Left lung (tissue), 10 donors: Measurements from ENCODE around the gene MAPK8IP3. TPM values are rescaled to one million over a fixed set of nuclear protein-coding genes. Genes with fewer than 3 reads are reported as not detected.

Source experiments
- ATAC-seq: fragments of 200-7000 bp; cut with Tn5 transposase; one replicate; pipeline ENCODE4 v1.9.1; 2020; ENCODE audit warnings: moderate library complexity
- DNase-seq, 4 donors: peaks; one replicate each; pipeline ENCODE4 v3.0.0-alpha.2; 2013 to 2020
- H3K27ac ChIP-seq, 2 donors: fragments of 200-600 bp; sonication (generic) in 1 of 2; one replicate each; pipeline versions ENCODE4 v1.5.0 to v1.8.0; 2020 to 2021
- H3K27me3 ChIP-seq, 2 donors: fragments of 200-600 bp; sonication (generic) in 1 of 2; one replicate each; pipeline versions ENCODE4 v1.5.0 to v1.8.0; 2020 to 2021
- H3K36me3 ChIP-seq, 2 donors: fragments of 200-600 bp; sonication (generic) in 1 of 2; one replicate each; pipeline versions ENCODE4 v1.5.0 to v1.8.0; 2020 to 2021
- H3K4me1 ChIP-seq, 2 donors: fragments of 200-600 bp; one replicate each; pipeline ENCODE4 v1.8.0; 2021
- H3K4me3 ChIP-seq, 2 donors: fragments of 200-600 bp; sonication (generic) in 1 of 2; one replicate each; pipeline versions ENCODE4 v1.5.0 to v1.8.0; 2020 to 2021; ENCODE audit warnings: mild to moderate bottlenecking in 1 of 2
- H3K9me3 ChIP-seq, 2 donors: fragments of 200-600 bp; sonication (generic) in 1 of 2; one replicate each; pipeline versions ENCODE4 v1.5.0 to v1.8.0; 2020 to 2021
- intact Hi-C, 2 donors: fragments of 100-400 bp; cut with DNase I; formaldehyde crosslinking; loops; one replicate each; pipeline versions ENCODE4 v1.11.2 to v1.14.2; 2022
- polyA plus RNA-seq, 6 donors: library from polyadenylated mRNA; unstranded; fragments of 120-200 nt; gene quantifications; one replicate each; pipeline ENCODE4 v1.2.1, GENCODE V29; 2013; ENCODE audit not compliant: insufficient read length in 6 of 6
- total RNA-seq, 2 donors: library from RNA; stranded (reverse); fragmentation: NEBNext Ultra II Directional; extraction: Animal tissue kit (Norgen Biotek cat#: 25700); gene quantifications; one replicate each; pipeline ENCODE4 v1.2.1, GENCODE V29; 2021
- TF ChIP-seq, protein P1 (sequence below), 2 donors: fragments of 200-600 bp; sonication (generic) in 1 of 2; IDR thresholded peaks; one replicate each; pipeline versions ENCODE4 v1.5.0 to v1.8.0; 2021; ENCODE audit warnings: antibody characterized with exemption in 2 of 2
- donor health status: DM: no; HTN: yes; CAD: no.
- donor health status: DM: no; HTN: no; CAD: no.

The MAPK8IP3 gene
- total and polyA plus RNA-seq, 8 donors = 48.1 to 85.9 (median 64.0) TPM

DNA sequence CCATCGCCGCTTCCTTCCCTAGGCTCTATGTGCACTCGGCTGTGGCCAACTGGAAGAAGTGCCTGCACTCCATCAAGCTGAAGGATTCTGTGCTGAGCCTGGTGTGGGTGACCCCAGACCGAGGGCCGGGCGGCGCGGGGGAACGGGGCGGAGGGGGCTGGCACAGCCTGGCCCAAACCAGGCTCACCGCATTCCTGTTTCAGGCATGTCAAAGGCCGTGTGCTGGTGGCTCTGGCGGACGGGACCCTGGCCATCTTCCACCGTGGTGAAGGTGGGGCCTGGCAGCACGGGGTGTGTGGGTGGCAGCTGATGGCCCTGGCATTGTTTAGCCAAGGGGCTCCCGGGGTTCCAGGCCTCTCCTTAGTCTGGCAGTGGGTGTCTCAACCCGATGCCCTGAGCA is 60.7 kb downstream of the MAPK8IP3 start:
- Histone ChIP-seq H3K4me1 (peaks cover 9 to 18% of the 10 kb centered on the region in 2 donors), H3K27me3 (no peaks in the 10 kb centered on the region), H3K36me3 (peaks cover 0 to 79% of the 10 kb centered on the region in 2 donors), H3K4me3 (no peak overlapping the region), H3K27ac (no peak overlapping the region), H3K9me3 (no peaks in the 10 kb centered on the region)
- DNase-seq (no peak), ATAC-seq (no peak)
- intact Hi-C loops = no loop called here
- TF ChIP-seq, protein P1, sequence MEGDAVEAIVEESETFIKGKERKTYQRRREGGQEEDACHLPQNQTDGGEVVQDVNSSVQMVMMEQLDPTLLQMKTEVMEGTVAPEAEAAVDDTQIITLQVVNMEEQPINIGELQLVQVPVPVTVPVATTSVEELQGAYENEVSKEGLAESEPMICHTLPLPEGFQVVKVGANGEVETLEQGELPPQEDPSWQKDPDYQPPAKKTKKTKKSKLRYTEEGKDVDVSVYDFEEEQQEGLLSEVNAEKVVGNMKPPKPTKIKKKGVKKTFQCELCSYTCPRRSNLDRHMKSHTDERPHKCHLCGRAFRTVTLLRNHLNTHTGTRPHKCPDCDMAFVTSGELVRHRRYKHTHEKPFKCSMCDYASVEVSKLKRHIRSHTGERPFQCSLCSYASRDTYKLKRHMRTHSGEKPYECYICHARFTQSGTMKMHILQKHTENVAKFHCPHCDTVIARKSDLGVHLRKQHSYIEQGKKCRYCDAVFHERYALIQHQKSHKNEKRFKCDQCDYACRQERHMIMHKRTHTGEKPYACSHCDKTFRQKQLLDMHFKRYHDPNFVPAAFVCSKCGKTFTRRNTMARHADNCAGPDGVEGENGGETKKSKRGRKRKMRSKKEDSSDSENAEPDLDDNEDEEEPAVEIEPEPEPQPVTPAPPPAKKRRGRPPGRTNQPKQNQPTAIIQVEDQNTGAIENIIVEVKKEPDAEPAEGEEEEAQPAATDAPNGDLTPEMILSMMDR (IDR thresholded peaks at IDR 0.05) = no peak

DNA sequence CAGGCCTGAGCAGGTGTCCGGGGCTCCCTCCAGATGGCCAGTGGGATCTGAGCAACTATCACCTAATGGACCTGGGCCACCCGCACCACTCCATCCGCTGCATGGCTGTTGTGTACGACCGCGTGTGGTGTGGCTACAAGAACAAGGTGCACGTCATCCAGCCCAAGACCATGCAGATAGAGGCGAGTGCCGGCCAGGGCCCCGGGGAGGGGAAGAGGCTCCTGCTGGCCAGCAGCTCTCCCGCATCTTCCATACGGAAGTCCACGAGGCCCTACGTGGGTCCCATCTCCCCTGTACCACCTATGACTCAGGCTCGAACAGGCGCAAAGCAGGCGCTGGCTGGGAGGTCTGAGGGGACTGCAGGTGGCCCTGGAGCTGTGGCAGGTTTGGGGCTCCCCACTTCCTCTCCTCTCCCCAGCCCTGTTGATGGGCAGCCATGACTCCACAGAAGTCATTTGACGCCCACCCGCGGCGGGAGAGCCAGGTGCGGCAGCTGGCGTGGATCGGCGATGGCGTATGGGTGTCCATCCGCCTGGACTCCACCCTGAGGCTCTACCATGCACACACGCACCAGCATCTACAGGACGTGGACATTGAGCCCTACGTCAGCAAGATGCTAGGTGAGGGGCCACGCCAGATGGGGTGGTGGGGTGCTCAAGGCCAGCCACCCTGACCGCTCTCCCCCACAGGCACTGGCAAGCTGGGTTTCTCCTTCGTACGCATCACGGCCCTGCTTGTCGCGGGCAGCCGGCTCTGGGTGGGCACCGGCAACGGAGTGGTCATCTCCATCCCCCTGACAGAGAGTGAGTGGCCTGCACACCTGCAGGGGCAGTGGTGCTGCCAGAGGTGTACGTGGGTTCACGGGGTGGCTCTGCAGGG is 61.4 kb downstream of the MAPK8IP3 start:
- no peak for DNase-seq
- H3K36me3 ChIP-seq = peaks cover 0 to 72% of the 10 kb centered on the region in 2 donors
- intact Hi-C loops = no loop called here
- no peaks in the 10 kb centered on the region for H3K27me3 ChIP-seq
- no peak for ATAC-seq
- peaks cover 13 to 25% of the 10 kb centered on the region in 2 donors for H3K4me1 ChIP-seq
- TF ChIP-seq, protein P1 (IDR thresholded peaks at IDR 0.05) = no peak
- H3K4me3 ChIP-seq = no peak overlapping the region
- no peaks in the 10 kb centered on the region for H3K9me3 ChIP-seq
- no peak overlapping the region for H3K27ac ChIP-seq

GRCh38 chr16:1768061-1768766 is 62.2 kb downstream of the MAPK8IP3 start:
- no peaks in the 10 kb centered on the region for H3K9me3 ChIP-seq
- no peak for ATAC-seq
- H3K36me3 ChIP-seq = peaks cover 0 to 64% of the 10 kb centered on the region in 2 donors
- TF ChIP-seq, protein P1 (IDR thresholded peaks at IDR 0.05) = no peak
- peaks cover 13 to 27% of the 10 kb centered on the region in 2 donors for H3K4me1 ChIP-seq
- no peak overlapping the region for H3K27ac ChIP-seq
- no peaks in the 10 kb centered on the region for H3K27me3 ChIP-seq
- DNase-seq = no peak
- no peak overlapping the region for H3K4me3 ChIP-seq
- intact Hi-C loops = no loop called here

DNA sequence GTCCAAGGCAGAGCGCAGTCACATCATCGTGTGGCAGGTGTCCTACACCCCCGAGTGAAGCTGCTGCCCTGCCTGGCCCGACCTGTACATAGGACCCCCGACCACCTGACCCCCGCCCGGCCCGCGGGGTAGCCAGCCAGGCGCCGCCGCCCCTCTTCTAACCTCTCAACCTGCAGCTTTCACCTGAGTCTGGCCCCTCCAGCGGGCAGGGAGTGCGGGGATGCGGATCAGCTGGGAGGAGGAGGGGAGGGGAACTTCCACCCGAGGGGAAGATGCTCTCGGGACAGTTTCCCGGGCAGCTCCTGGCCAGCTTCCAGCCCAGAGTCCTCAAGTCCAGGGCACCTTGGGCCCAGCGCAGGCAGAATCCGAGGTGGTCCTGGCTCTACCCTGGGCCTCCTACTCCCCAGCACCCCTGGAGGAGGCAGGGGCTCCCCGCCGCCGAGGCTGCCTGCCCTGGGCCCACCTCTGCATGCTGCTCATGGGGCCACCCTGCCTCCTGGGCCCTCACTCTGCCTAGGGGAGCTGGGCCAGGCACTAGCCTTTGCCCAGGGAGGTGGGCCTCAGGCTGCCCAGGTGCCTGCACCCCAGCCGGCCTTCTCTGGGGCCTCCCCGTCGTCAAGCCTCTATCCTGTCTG is 62.9 kb downstream of the MAPK8IP3 start:
- no peak for DNase-seq
- H3K9me3 ChIP-seq = no peaks in the 10 kb centered on the region
- H3K4me1 ChIP-seq = peaks cover 16 to 31% of the 10 kb centered on the region in 2 donors
- H3K36me3 ChIP-seq = peaks cover 0 to 57% of the 10 kb centered on the region in 2 donors
- ATAC-seq = no peak
- H3K27me3 ChIP-seq = no peaks in the 10 kb centered on the region
- no peak overlapping the region for H3K27ac ChIP-seq
- intact Hi-C loops = no loop called here
- H3K4me3 ChIP-seq = no peak overlapping the region
- TF ChIP-seq, protein P1 (IDR thresholded peaks at IDR 0.05) = no peak
